ENCODE results near the gene DTX2.
"Not testable (repeated sequence)": the region's sequence is repeated elsewhere in the genome, so short reads cannot be mapped to it uniquely, and the experiment has no call there.

The DTX2 gene

GRCh38 chr7:76461464-76462101 is at the start of gene DTX2:
DTX2 (plus strand) TSS chr7:76461709; CDS start chr7:76480510, 18,801 bp downstream.
- not testable (repeated sequence) for DNase-seq

GRCh38 chr7:76412249-76412648 is 49.3 kb upstream of the DTX2 start:
- DNase-seq = no peak

GRCh38 chr7:76417654-76418310 is 43.7 kb upstream of the DTX2 start:
- not testable (repeated sequence) for DNase-seq

- DNase-seq = not testable (repeated sequence)
These were observed 40.4 kb upstream of the DTX2 start for GRCh38 chr7:76421097-76421496.

- no peak for DNase-seq
These were observed 37.7 kb upstream of the DTX2 start for GRCh38 chr7:76423666-76424412.

GRCh38 chr7:76424413-76425111 is 36.9 kb upstream of the DTX2 start, which contains the start of gene ZP3:
ZP3 (plus strand) TSS chr7:76424950; CDS start chr7:76424965, 15 bp downstream.
- no peak for DNase-seq

GRCh38 chr7:76425156-76425555 is 36.4 kb upstream of the DTX2 start:
- DNase-seq = no peak

- DNase-seq = not testable (repeated sequence)
These were observed 36.0 kb upstream of the DTX2 start for GRCh38 chr7:76425558-76425957.

- DNase-seq = no peak
These were observed 35.3 kb upstream of the DTX2 start for GRCh38 chr7:76426246-76426645.

GRCh38 chr7:76427635-76428034 is 33.9 kb upstream of the DTX2 start:
- no peak for DNase-seq

GRCh38 chr7:76428149-76428823 is 33.2 kb upstream of the DTX2 start:
- no peak for DNase-seq

- no peak for DNase-seq
These were observed 32.4 kb upstream of the DTX2 start for GRCh38 chr7:76428868-76429805.

- no peak for DNase-seq
These were observed 31.3 kb upstream of the DTX2 start for GRCh38 chr7:76430211-76430610.

- DNase-seq = no peak
These were observed 30.7 kb upstream of the DTX2 start for GRCh38 chr7:76430836-76431235.

GRCh38 chr7:76437873-76438272 is 23.6 kb upstream of the DTX2 start:
- peak; percentile 5 to 25 (median 13) for DNase-seq

- DNase-seq = not testable (repeated sequence)
These were observed 22.2 kb upstream of the DTX2 start for GRCh38 chr7:76439120-76439888.

GRCh38 chr7:76440404-76440803 is 21.1 kb upstream of the DTX2 start:
- DNase-seq = not testable (repeated sequence)

GRCh38 chr7:76441792-76442191 is 19.7 kb upstream of the DTX2 start:
- DNase-seq = not testable (repeated sequence)

- DNase-seq = not testable (repeated sequence)
These were observed 18.7 kb upstream of the DTX2 start for GRCh38 chr7:76442664-76443446.

- DNase-seq = not testable (repeated sequence)
These were observed 17.7 kb upstream of the DTX2 start for GRCh38 chr7:76443846-76444245.

Measured in activated CD4-positive, CD25-positive, alpha-beta regulatory T cell (primary cell).